Fibroblast of lung (primary cell): ENCODE data around the gene FTO.

Experiments
- EZH2 ChIP-seq: IDR thresholded peaks from 2 replicates; pipeline ENCODE4 v1.5.1; 2012; ENCODE audit warnings: low read length, control low read depth, mild to moderate bottlenecking; ENCODE audit errors: missing control alignments
- TF ChIP-seq, protein P1 (sequence below), 2 donors: IDR thresholded peaks in 1 of 2; conservative IDR thresholded peaks in 1 of 2; 1 replicate in 1 of 2; 2 replicates in 1 of 2; pipeline ENCODE4 v1.5.1; 2011 to 2012; ENCODE audit warnings: low read length in 2 of 2, control low read depth in 1 of 2, inconsistent platforms in 1 of 2, low read depth in 1 of 2, mild to moderate bottlenecking in 1 of 2

DNA sequence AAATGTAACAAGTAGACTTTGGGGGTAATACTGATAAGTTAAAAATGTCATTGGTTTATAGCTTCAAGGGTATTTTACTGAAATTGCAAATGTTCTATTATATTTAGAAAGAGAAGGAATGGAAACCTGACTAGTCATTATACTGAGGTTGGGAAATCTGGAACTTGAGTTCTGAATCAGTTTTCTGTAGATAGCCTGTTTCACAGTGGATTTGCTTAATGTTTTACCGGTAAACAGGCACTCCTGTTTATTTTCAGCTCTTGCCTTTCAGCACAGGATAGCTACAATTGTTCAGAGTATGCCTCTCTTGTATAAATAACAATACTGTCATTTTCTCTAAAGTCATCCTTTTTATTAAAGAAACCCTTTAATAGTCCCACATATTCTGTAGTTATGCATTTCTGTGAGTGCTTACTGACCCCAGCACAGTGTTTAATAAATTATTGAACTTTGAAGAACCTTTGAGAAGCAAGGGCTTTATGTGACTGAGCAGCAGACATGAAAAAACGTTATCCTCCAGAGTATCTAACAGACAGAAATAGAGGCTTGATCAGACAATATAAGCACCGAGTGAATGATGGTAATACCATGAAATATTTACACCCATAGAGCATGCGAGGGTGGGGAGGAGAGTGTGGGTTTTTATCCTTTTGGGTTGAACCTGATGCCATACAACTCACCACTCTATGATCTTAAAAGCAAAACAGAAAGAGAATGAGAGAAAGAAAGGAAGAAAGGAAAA lies 58.2 kb downstream of the FTO start:
- TF ChIP-seq, protein P1, sequence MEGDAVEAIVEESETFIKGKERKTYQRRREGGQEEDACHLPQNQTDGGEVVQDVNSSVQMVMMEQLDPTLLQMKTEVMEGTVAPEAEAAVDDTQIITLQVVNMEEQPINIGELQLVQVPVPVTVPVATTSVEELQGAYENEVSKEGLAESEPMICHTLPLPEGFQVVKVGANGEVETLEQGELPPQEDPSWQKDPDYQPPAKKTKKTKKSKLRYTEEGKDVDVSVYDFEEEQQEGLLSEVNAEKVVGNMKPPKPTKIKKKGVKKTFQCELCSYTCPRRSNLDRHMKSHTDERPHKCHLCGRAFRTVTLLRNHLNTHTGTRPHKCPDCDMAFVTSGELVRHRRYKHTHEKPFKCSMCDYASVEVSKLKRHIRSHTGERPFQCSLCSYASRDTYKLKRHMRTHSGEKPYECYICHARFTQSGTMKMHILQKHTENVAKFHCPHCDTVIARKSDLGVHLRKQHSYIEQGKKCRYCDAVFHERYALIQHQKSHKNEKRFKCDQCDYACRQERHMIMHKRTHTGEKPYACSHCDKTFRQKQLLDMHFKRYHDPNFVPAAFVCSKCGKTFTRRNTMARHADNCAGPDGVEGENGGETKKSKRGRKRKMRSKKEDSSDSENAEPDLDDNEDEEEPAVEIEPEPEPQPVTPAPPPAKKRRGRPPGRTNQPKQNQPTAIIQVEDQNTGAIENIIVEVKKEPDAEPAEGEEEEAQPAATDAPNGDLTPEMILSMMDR (conservative IDR thresholded peaks at IDR 0.05 in 1 of 2, IDR thresholded peaks at IDR 0.05 in 1 of 2; ENCODE audit: low read depth in 1 of 2, low read length in 2 of 2), result no peak
- no peak for TF ChIP-seq EZH2
